ENCODE measurements around the gene ME3.

Gene ME3

DNA sequence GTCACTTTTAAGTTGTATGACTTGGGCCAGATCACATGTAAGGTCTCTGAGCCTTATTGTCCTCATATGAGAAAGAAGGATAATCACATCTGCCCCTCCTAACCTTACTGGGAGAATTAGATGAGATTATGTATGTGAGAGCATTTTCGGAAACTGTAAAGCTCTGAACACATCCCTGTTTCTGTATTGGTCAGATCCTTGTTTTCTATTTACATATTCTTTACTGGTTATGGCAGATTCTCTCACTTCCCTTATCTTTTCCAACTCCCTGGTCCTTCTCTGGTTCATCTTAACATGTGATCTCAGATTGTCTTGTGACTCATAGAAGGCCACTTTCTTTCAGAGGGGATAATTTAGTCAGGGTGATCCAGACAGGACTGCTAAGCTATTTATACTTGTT, 255.9 kb downstream of the ME3 start:
- peaks cover 0 to 6% of the 10 kb centered on the region in 2 donors for H3K4me1 Mint-ChIP-seq

DNA sequence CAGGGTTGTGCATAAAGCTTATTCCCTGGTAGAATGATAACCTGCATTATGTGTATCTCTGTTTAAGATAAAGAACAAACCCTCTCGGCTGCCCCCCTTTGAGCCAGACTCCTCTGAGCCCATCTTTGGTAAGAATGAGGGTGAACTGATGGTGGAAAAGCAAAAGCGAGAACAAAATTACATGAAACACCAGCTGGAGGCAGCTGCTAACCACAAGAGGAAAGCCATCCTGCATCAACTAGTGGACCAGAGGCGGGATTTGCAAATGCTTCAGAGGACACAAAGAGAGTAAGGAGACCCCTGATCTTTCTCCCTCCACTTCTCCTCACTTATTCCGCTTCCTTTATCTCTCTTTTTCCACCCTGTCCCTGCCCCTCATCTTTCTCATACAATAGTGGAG, 257.4 kb downstream of the ME3 start:
- Mint-ChIP-seq H3K4me1 (peaks cover 0 to 6% of the 10 kb centered on the region in 2 donors), H3K36me3 (peaks cover under 1 to 24% of the 10 kb centered on the region in 2 donors), H3K27ac (no peak overlapping the region), H3K4me3 (no peak overlapping the region), H3K9me3 (no peaks in the 10 kb centered on the region), H3K27me3 (no peaks in the 10 kb centered on the region)
- DNase-seq (no peak), ATAC-seq (replicated peaks) (no peak)

More for the DNA sequence above, 255.9 kb downstream of the ME3 start:
- H3K36me3 Mint-ChIP-seq, result peaks cover 2 to 19% of the 10 kb centered on the region in 2 donors
- no peak overlapping the region for H3K27ac Mint-ChIP-seq
- no peak overlapping the region for H3K4me3 Mint-ChIP-seq
- DNase-seq (no peak), ATAC-seq (replicated peaks) (peak; percentile 56 to 84)
- no peaks in the 10 kb centered on the region for H3K27me3 Mint-ChIP-seq
- no peaks in the 10 kb centered on the region for H3K9me3 Mint-ChIP-seq

DNA sequence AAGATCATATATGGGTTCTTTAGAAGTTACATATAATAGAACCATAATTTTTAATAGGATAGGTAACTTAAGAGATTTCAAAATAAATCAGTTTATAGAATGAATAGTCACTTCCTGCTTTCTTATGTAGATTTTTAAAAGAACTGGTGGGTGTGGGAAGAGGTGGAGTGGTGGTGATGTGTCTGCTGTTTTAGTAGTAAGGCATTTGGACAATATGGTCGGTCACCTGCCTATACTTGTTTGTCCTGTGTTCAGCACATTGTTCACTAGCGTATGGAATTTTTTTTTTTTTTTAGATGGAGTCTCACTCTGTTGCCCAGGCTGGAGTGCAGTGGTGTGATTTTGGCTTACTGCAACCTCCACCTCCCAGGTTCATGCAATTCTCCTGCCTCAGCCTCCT, 258.4 kb downstream of the ME3 start:
- Mint-ChIP-seq H3K9me3 (no peaks in the 10 kb centered on the region), H3K36me3 (peaks cover 0 to 21% of the 10 kb centered on the region in 2 donors), H3K27ac (no peak overlapping the region), H3K4me3 (no peak overlapping the region), H3K27me3 (no peaks in the 10 kb centered on the region), H3K4me1 (peaks cover 0 to 6% of the 10 kb centered on the region in 2 donors)
- no peak for ATAC-seq (replicated peaks)
- no peak for DNase-seq

DNA sequence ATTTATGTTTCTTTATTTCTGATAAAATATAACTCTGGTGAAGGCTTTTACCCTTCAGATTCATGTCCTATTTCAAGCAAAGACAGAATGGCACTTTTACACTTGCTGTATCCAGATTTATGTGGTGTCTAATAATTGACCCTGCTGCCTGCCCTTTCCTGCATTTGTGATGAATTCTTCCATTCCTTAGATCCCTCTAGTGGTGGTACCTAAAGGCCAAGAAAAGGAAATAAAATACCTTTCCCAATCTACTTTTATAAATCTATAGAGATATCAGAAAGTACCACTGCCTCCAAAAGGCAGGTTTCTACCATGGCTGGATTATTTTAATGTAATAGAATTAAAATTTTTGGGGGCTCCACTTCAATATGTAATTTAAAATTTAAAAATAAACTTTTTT, 263.6 kb downstream of the ME3 start:
- H3K36me3 Mint-ChIP-seq, result peaks cover 0 to 25% of the 10 kb centered on the region in 2 donors
- H3K27ac Mint-ChIP-seq, result no peak overlapping the region
- no peak overlapping the region for H3K4me3 Mint-ChIP-seq
- DNase-seq (no peak), ATAC-seq (replicated peaks) (no peak)
- H3K4me1 Mint-ChIP-seq, result no peaks in the 10 kb centered on the region
- H3K9me3 Mint-ChIP-seq, result no peaks in the 10 kb centered on the region
- no peaks in the 10 kb centered on the region for H3K27me3 Mint-ChIP-seq

DNA sequence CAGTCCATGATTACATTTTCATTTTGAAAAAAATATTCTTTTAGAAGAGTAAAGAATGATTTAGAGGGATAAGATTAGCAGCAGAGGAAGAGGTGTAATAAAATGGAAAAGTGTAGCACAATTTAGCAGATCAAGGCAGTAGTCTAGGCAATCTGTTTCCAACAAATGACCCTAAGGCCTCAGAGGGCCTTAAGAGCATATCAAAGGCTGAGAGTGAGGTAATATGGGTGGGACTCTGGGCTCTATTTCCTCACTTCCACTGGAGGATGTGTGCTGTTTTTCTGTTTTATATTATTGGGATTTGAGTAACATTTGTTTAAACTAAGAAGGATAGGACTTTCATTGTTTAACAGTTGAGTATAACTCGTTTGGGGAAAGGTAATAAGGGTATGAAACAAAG, 269.0 kb downstream of the ME3 start:
- no peak for DNase-seq
- peaks cover 2 to 11% of the 10 kb centered on the region in 2 donors for H3K36me3 Mint-ChIP-seq
- no peaks in the 10 kb centered on the region for H3K27me3 Mint-ChIP-seq
- no peak for ATAC-seq (replicated peaks)
- H3K4me1 Mint-ChIP-seq, result peaks cover 0 to 2% of the 10 kb centered on the region in 2 donors
- no peaks in the 10 kb centered on the region for H3K9me3 Mint-ChIP-seq
- H3K4me3 Mint-ChIP-seq, result no peak overlapping the region
- no peak overlapping the region for H3K27ac Mint-ChIP-seq

DNA sequence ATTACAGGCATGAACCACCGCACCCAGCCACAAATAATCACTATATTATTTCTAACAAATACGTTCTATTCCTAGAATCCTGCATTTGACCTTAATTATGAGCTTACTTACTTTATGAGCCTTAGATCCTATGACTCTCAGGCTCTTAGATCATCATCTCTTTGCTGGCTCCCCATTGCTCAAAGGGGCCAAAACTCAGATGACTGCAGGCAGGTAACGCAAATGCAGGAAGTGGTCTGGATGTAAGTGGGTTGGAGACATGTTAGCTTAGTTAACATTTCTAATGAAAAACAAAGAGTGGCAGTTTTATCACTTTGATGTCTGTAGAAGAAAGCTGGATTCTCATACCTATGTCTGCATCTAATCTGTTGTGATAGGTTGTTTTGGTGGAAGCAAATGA, 274.3 kb downstream of the ME3 start:
- ATAC-seq (replicated peaks), result no peak
- peaks cover 2 to 8% of the 10 kb centered on the region in 2 donors for H3K36me3 Mint-ChIP-seq

DNA sequence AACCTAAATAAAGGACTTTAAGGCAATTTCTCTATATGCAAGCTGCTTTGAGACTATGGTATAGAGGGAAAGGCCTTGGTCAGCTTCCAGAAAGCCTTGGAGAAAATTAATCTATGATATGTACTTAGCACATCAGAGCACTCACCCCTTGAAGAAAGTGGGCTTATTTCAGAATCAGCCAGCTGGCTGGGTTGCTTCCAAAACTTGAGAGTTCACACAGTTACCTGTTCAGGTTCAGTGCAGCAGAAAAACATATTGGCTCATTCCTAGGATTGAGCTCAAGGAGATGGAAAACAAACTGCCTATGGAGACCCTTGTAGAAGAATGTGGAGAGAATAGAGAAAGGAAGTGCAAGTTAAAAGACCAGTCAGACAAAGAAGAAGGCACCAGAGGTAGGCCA, 275.1 kb downstream of the ME3 start:
- H3K4me3 Mint-ChIP-seq, result no peak overlapping the region
- H3K4me1 Mint-ChIP-seq, result no peaks in the 10 kb centered on the region
- no peaks in the 10 kb centered on the region for H3K9me3 Mint-ChIP-seq
- DNase-seq (no peak), ATAC-seq (replicated peaks) (no peak)
- peaks cover 2 to 8% of the 10 kb centered on the region in 2 donors for H3K36me3 Mint-ChIP-seq
- H3K27me3 Mint-ChIP-seq, result no peaks in the 10 kb centered on the region
- no peak overlapping the region for H3K27ac Mint-ChIP-seq

More for the DNA sequence above, 274.3 kb downstream of the ME3 start:
- H3K4me3 Mint-ChIP-seq, result no peak overlapping the region
- no peak overlapping the region for H3K27ac Mint-ChIP-seq
- DNase-seq, result no peak
- no peaks in the 10 kb centered on the region for H3K4me1 Mint-ChIP-seq
- no peaks in the 10 kb centered on the region for H3K27me3 Mint-ChIP-seq
- H3K9me3 Mint-ChIP-seq, result no peaks in the 10 kb centered on the region

DNA sequence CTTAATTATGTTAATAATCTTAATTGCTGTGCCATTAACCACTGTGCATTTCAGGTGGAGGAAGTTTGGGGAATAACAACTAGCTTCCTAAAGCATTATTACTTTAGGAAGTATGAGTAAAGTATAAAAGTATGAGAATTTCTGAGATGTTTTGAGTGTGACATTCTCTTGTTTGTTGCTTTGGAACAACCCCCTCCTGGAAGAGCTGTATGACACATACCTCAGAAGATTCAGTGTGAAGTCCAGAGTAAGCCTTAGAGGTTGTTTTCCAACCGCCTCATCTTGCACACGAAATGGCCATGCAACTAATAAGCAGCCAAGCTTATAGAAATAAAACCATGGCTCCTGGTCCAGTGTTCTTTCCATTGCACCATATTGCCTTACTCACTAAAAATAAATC, 276.0 kb downstream of the ME3 start:
- DNase-seq, result no peak
- H3K27me3 Mint-ChIP-seq, result no peaks in the 10 kb centered on the region
- no peaks in the 10 kb centered on the region for H3K4me1 Mint-ChIP-seq
- H3K36me3 Mint-ChIP-seq, result peaks cover 2 to 8% of the 10 kb centered on the region in 2 donors
- H3K9me3 Mint-ChIP-seq, result no peaks in the 10 kb centered on the region
- ATAC-seq (replicated peaks), result no peak
- no peak overlapping the region for H3K27ac Mint-ChIP-seq
- H3K4me3 Mint-ChIP-seq, result no peak overlapping the region

DNA sequence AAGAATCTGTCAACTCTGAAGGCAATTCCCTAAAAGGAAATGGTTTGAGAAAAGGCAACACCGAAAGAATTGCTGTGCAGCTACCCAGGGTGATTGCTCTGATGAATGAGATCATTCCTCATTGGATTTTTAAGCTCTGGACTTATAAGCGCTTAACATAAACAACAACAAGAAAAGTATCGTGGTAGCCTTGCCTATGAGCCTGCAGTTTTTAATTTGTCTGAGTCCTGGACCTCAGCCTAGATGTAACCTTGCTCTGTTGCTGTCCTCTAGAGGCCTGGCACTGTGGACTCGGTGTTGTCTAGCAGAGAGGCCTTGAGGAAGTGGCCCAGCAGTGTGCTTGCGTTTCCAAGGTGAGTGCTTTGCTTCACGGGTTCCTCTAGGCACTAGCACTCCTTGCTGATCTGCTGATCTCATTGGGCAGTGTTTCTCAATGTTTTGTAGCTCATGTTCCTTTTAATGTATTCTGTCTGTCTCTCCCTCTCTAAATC, 277.3 kb downstream of the ME3 start:
- no peak overlapping the region for H3K27ac Mint-ChIP-seq
- H3K36me3 Mint-ChIP-seq, result peaks cover 2 to 5% of the 10 kb centered on the region in 2 donors

More for the DNA sequence above, 277.3 kb downstream of the ME3 start:
- Mint-ChIP-seq H3K27me3 (no peaks in the 10 kb centered on the region), H3K4me1 (no peaks in the 10 kb centered on the region), H3K9me3 (no peaks in the 10 kb centered on the region), H3K4me3 (no peak overlapping the region)
- ATAC-seq (replicated peaks) (no peak), DNase-seq (no peak)
